Stimulated activated naive CD8-positive, alpha-beta T cell treated with anti-CD3 and anti-CD28 coated beads, Interleukin-15, Interleukin-2, amounts not matched to agents 100 ng/mL and 50 ng/mL, for 24 hours (primary cell): ENCODE measurements around the gene HLA-DQA1.
"Not testable (repeated sequence)": the region's sequence is repeated elsewhere in the genome, so short reads cannot be mapped to it uniquely, and the experiment has no call there.

Experiments used
- H3K27ac Mint-ChIP-seq: one replicate; pipeline ENCODE4 v1.8.0; 2021; ENCODE audit warnings: mild to moderate bottlenecking, mixed read lengths
- H3K27me3 Mint-ChIP-seq: one replicate; pipeline ENCODE4 v1.8.0; 2021; ENCODE audit warnings: mixed read lengths
- H3K36me3 Mint-ChIP-seq: one replicate; pipeline ENCODE4 v1.8.0; 2021; ENCODE audit warnings: low read depth, mixed read lengths
- H3K4me1 Mint-ChIP-seq: one replicate; pipeline ENCODE4 v1.8.0; 2021; ENCODE audit warnings: low read depth, mixed read lengths
- H3K4me3 Mint-ChIP-seq: one replicate; pipeline ENCODE4 v1.8.0; 2021; ENCODE audit warnings: mild to moderate bottlenecking, mixed read lengths
- H3K9me3 Mint-ChIP-seq: one replicate; pipeline ENCODE4 v1.8.0; 2021; ENCODE audit warnings: mixed read lengths

The HLA-DQA1 gene

GRCh38 chr6:32662099-32662498 lies 24.9 kb downstream of the HLA-DQA1 start:
- H3K36me3 Mint-ChIP-seq = peaks cover 21% of the 10 kb centered on the region

GRCh38 chr6:32662836-32663235 lies 25.6 kb downstream of the HLA-DQA1 start:
- H3K9me3 Mint-ChIP-seq = no peaks in the 10 kb centered on the region
- peaks cover 63% of the 10 kb centered on the region for H3K4me1 Mint-ChIP-seq
- peaks cover 21% of the 10 kb centered on the region for H3K36me3 Mint-ChIP-seq
- no peak overlapping the region for H3K27ac Mint-ChIP-seq
- H3K4me3 Mint-ChIP-seq = peak overlapping the region; percentile 17
- H3K27me3 Mint-ChIP-seq = peaks cover 11% of the 10 kb centered on the region

More at GRCh38 chr6:32662099-32662498, 24.9 kb downstream of the HLA-DQA1 start:
- Mint-ChIP-seq H3K4me1 (peaks cover 56% of the 10 kb centered on the region), H3K9me3 (no peaks in the 10 kb centered on the region), H3K27me3 (peaks cover 11% of the 10 kb centered on the region), H3K4me3 (no peak overlapping the region), H3K27ac (no peak overlapping the region)

GRCh38 chr6:32664354-32664753 lies 27.1 kb downstream of the HLA-DQA1 start:
- Mint-ChIP-seq H3K36me3 (peaks cover 21% of the 10 kb centered on the region), H3K4me3 (peak overlapping the region; percentile 83), H3K4me1 (peaks cover 78% of the 10 kb centered on the region), H3K9me3 (no peaks in the 10 kb centered on the region), H3K27me3 (peaks cover 11% of the 10 kb centered on the region), H3K27ac (no peak overlapping the region)

- Mint-ChIP-seq H3K27ac (peak overlapping the region; percentile 55), H3K4me3 (peak overlapping the region; percentile 83), H3K27me3 (peaks cover 11% of the 10 kb centered on the region), H3K9me3 (no peaks in the 10 kb centered on the region), H3K36me3 (peaks cover 16% of the 10 kb centered on the region), H3K4me1 (peaks cover 74% of the 10 kb centered on the region)
Measured at GRCh38 chr6:32664827-32665362, 27.7 kb downstream of the HLA-DQA1 start.

GRCh38 chr6:32665661-32666060 lies 28.5 kb downstream of the HLA-DQA1 start:
- peaks cover 66% of the 10 kb centered on the region for H3K4me1 Mint-ChIP-seq
- no peaks in the 10 kb centered on the region for H3K9me3 Mint-ChIP-seq
- peak overlapping the region; percentile 75 for H3K27ac Mint-ChIP-seq
- H3K27me3 Mint-ChIP-seq = peaks cover 11% of the 10 kb centered on the region
- peaks cover 13% of the 10 kb centered on the region for H3K36me3 Mint-ChIP-seq
- peak overlapping the region; percentile 83 for H3K4me3 Mint-ChIP-seq

GRCh38 chr6:32666420-32667300 lies 29.5 kb downstream of the HLA-DQA1 start, which contains the start of gene HLA-DQB1:
Gene HLA-DQB1 (minus strand): TSS chr6:32666657. CDS start chr6:32666607, 50 bp downstream.
- H3K4me1 Mint-ChIP-seq = peaks cover 61% of the 10 kb centered on the region
- H3K36me3 Mint-ChIP-seq = peaks cover 13% of the 10 kb centered on the region
- peaks cover 11% of the 10 kb centered on the region for H3K27me3 Mint-ChIP-seq
- no peaks in the 10 kb centered on the region for H3K9me3 Mint-ChIP-seq
- peak within 1 kb of the TSS; percentile 83 for H3K4me3 Mint-ChIP-seq
- peak within 1 kb of the TSS; percentile 75 for H3K27ac Mint-ChIP-seq

- peaks cover 54% of the 10 kb centered on the region for H3K4me1 Mint-ChIP-seq
- H3K4me3 Mint-ChIP-seq = peak overlapping the region; percentile 17
- H3K9me3 Mint-ChIP-seq = no peaks in the 10 kb centered on the region
- peak overlapping the region; percentile 40 for H3K27ac Mint-ChIP-seq
- H3K36me3 Mint-ChIP-seq = peaks cover 3% of the 10 kb centered on the region
- H3K27me3 Mint-ChIP-seq = peaks cover 11% of the 10 kb centered on the region
Measured at GRCh38 chr6:32668226-32668747, 31.1 kb downstream of the HLA-DQA1 start.

GRCh38 chr6:32669240-32669639 lies 32.0 kb downstream of the HLA-DQA1 start:
- no peak overlapping the region for H3K4me3 Mint-ChIP-seq
- peaks cover 11% of the 10 kb centered on the region for H3K27me3 Mint-ChIP-seq
- no peaks in the 10 kb centered on the region for H3K9me3 Mint-ChIP-seq
- H3K36me3 Mint-ChIP-seq = no peaks in the 10 kb centered on the region
- peak overlapping the region; percentile 36 for H3K27ac Mint-ChIP-seq
- peaks cover 44% of the 10 kb centered on the region for H3K4me1 Mint-ChIP-seq

GRCh38 chr6:32669893-32670292 lies 32.7 kb downstream of the HLA-DQA1 start:
- no peak overlapping the region for H3K4me3 Mint-ChIP-seq
- H3K4me1 Mint-ChIP-seq = peaks cover 41% of the 10 kb centered on the region
- no peaks in the 10 kb centered on the region for H3K36me3 Mint-ChIP-seq
- H3K27ac Mint-ChIP-seq = no peak overlapping the region
- H3K9me3 Mint-ChIP-seq = no peaks in the 10 kb centered on the region
- H3K27me3 Mint-ChIP-seq = peaks cover 11% of the 10 kb centered on the region

GRCh38 chr6:32671908-32672307 lies 34.7 kb downstream of the HLA-DQA1 start:
- H3K9me3 Mint-ChIP-seq, H3K36me3 Mint-ChIP-seq, H3K4me3 Mint-ChIP-seq, H3K27me3 Mint-ChIP-seq, H3K27ac Mint-ChIP-seq: not testable (repeated sequence)
- H3K4me1 Mint-ChIP-seq = peaks cover 22% of the 10 kb centered on the region

- H3K27me3 Mint-ChIP-seq, H3K36me3 Mint-ChIP-seq, H3K27ac Mint-ChIP-seq, H3K4me3 Mint-ChIP-seq, H3K4me1 Mint-ChIP-seq: not testable (repeated sequence)
- peaks cover 12% of the 10 kb centered on the region for H3K9me3 Mint-ChIP-seq
Measured at GRCh38 chr6:32674123-32674522, 36.9 kb downstream of the HLA-DQA1 start.

GRCh38 chr6:32679492-32679891 lies 42.3 kb downstream of the HLA-DQA1 start:
- Mint-ChIP-seq H3K4me3 (no peak overlapping the region), H3K9me3 (peaks cover 22% of the 10 kb centered on the region), H3K4me1 (peaks cover 6% of the 10 kb centered on the region), H3K27me3 (no peaks in the 10 kb centered on the region), H3K27ac (no peak overlapping the region), H3K36me3 (no peaks in the 10 kb centered on the region)

GRCh38 chr6:32680055-32680454 lies 42.8 kb downstream of the HLA-DQA1 start:
- H3K4me3 Mint-ChIP-seq = no peak overlapping the region
- H3K4me1 Mint-ChIP-seq = peaks cover 12% of the 10 kb centered on the region
- H3K9me3 Mint-ChIP-seq = peaks cover 23% of the 10 kb centered on the region
- H3K27ac Mint-ChIP-seq = no peak overlapping the region
- H3K36me3 Mint-ChIP-seq = no peaks in the 10 kb centered on the region
- H3K27me3 Mint-ChIP-seq = no peaks in the 10 kb centered on the region

- Mint-ChIP-seq H3K27me3 (no peaks in the 10 kb centered on the region), H3K9me3 (peaks cover 10% of the 10 kb centered on the region), H3K27ac (no peak overlapping the region), H3K4me3 (no peak overlapping the region), H3K4me1 (peaks cover 34% of the 10 kb centered on the region), H3K36me3 (no peaks in the 10 kb centered on the region)
Measured at GRCh38 chr6:32684246-32684645, 47.0 kb downstream of the HLA-DQA1 start.

GRCh38 chr6:32685603-32686002 lies 48.4 kb downstream of the HLA-DQA1 start:
- H3K27me3 Mint-ChIP-seq = no peaks in the 10 kb centered on the region
- H3K9me3 Mint-ChIP-seq = peaks cover 10% of the 10 kb centered on the region
- peak overlapping the region; percentile 60 for H3K4me3 Mint-ChIP-seq
- peak overlapping the region; percentile 51 for H3K27ac Mint-ChIP-seq
- peaks cover 41% of the 10 kb centered on the region for H3K4me1 Mint-ChIP-seq
- no peaks in the 10 kb centered on the region for H3K36me3 Mint-ChIP-seq
